ENCODE data around the gene ARF5. TPM values are rescaled to one million over a fixed set of nuclear protein-coding genes. Genes with fewer than 3 reads are reported as not detected.

Gene ARF5
- total RNA-seq, 1 experiment from 2014 or later, result 245 TPM

DNA sequence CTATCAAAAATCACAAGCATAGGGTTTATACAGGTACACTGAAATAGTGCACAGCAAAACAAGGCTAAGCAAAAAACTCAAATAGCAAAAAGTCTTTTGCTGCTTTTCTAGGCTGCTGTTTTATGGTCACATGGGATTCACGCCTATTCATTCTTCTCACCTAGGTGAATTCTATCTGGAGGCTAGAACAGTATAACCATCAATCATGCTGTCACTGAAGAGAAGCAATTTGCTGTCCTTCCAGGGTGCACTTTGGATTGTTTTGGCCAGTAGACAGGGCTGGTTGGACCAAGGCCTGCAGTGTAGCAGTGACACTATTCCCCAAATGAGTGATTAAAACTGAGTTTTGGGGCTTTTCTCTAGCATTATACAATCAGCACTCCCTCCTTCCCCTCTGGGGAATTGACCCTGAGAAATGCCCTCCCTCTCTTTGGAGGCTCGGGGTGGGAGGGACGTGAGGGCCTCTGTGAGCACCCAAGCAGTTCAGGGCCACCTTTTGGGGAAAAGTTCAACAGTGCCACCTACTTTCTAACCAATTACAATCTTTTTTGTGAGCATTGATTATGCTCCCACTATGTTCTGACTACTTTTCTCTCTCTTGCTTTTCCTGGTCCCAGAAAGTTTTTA is 47.6 kb downstream of the ARF5 start:
- no peak for DNase-seq (ENCODE audit: low spot score)

- no peak for DNase-seq (ENCODE audit: low spot score)
Observed at GRCh38 chr7:127638197-127638596, 50.0 kb downstream of the ARF5 start.

Other genes with a start within 250 kb of the ARF5 start
- gene ZNF800, start 195.7 kb upstream of the ARF5 start, total RNA-seq (2014; rRNA removed; shearing (Covaris generic)), result 9.5 and 13.2 TPM in 2 replicates
- 16.8 and 19.8 TPM in 2 replicates for gene GCC1, start 2.8 kb upstream of the ARF5 start, total RNA-seq (2014; rRNA removed; shearing (Covaris generic))
- 1.2 and 2.0 TPM in 2 replicates for gene FSCN3, start 5.3 kb downstream of the ARF5 start, total RNA-seq (2014; rRNA removed; shearing (Covaris generic))
- not detected in 2 replicates for gene PAX4, start 29.7 kb downstream of the ARF5 start, total RNA-seq (2014; rRNA removed; shearing (Covaris generic))
- gene SND1, start 63.8 kb downstream of the ARF5 start, total RNA-seq (2014; rRNA removed; shearing (Covaris generic)), result 108 and 111 TPM in 2 replicates